Astrocyte of the spinal cord (primary cell): ENCODE measurements around the gene ANKRD28.

Experiments used
- DNase-seq: peaks from one replicate; pipeline ENCODE4 v3.0.0; 2011; ENCODE audit warnings: low read depth, low spot score
- H3K4me3 ChIP-seq: 2 replicates; pipeline ENCODE4 v1.5.1; 2011; ENCODE audit warnings: low read depth, mild to moderate bottlenecking, low read length, moderate library complexity
- CTCF ChIP-seq: IDR thresholded peaks from 2 replicates; pipeline ENCODE4 v1.5.1; 2012; ENCODE audit warnings: low read depth, mild to moderate bottlenecking, low read length, inconsistent platforms
- in situ Hi-C: cut with HindIII; loops from 2 replicates; pipeline ENCODE4 v1.10.0; 2017; ENCODE audit warnings: low sequenced_read_pairs

ANKRD28 gene

DNA sequence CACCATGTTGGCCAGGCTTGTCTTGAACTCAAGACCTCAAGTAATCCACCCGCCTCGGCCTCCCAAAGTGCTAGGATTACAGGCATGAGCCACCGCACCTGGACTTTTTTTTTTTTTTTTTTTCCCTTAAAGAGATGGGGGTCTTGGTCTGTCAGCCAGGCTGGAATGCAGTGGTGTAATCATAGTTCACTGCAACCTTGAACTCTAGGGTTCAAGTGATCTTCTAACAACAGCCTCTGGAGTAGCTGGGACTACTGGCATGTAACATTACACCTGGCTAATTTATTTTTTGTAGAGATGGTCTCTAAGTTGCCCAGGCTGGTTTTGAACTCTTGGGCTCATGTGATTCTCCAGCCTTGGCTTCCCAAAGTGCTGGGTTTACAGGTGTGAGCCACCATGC, 81.6 kb downstream of the ANKRD28 start:
- no peak overlapping the region for H3K4me3 ChIP-seq
- TF ChIP-seq CTCF = no peak
- in situ Hi-C loops = no loop called here
- DNase-seq = no peak

- H3K4me3 ChIP-seq = no peak overlapping the region
- in situ Hi-C loops = no loop called here
- DNase-seq = no peak
- no peak for TF ChIP-seq CTCF
Measured at GRCh38 chr3:15714448-15714847, 83.3 kb downstream of the ANKRD28 start.

- TF ChIP-seq CTCF = no peak
- in situ Hi-C loops = no loop called here
- no peak for DNase-seq
- no peak overlapping the region for H3K4me3 ChIP-seq
Measured at GRCh38 chr3:15713364-15713763, 84.4 kb downstream of the ANKRD28 start.

DNA sequence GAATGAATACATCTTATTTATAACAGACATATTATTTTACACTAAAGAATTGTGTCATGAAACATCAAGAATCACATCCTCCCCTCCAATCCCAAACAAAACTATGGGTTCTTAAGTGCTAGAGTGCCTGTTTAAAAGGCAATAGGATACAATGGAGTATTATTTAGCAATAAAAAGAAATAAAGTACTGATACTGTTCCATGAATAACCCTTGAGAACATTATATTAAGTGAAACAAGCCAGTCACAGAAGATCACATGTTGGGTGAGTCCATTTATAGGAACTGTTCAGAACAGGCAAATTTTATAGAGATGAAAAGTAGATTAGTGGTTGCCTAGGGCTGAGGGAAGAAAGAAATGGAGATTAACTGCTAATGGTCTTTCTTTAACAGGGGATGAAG, 86.5 kb downstream of the ANKRD28 start:
- TF ChIP-seq CTCF = no peak
- in situ Hi-C loops = no loop called here
- H3K4me3 ChIP-seq = no peak overlapping the region
- DNase-seq = no peak

DNA sequence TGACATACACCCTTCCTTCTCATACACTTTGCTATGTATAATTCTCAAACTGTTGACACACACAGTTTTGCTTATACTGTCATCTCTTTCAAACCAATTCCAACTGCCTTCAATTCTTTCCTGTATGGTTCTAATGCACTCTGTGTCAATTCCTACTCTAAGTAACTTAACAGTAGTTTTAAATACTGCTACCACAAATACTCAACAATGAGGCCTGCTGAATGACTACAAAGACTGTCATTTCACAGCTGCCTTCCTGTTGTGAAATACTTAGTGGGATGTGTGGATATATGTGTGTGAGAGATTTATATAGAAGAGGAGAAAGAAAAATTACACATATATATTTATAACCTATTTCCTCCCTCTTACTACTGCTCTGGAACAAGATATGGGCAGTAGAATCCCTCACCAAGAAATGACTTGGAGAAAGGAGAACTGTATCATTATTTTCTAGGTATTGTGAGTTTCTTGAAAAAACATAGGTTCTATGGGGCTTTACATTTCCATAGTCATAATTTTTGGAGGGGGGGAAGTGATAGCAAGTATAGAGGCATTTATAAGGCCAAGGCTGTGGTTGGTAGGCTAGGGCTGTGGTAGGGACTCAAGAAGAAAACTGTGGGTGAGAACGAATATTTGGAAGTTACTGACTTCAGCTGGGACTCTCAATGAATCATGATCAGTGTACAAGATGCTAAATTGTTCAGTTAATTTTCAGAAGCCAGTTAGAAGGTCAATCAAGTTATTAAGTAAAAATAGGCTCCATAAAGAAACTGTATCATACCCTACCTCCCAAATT, 88.7 kb downstream of the ANKRD28 start:
- in situ Hi-C loops = no loop called here
- no peak overlapping the region for H3K4me3 ChIP-seq
- peak; percentile 17 for DNase-seq
- TF ChIP-seq CTCF = no peak

DNA sequence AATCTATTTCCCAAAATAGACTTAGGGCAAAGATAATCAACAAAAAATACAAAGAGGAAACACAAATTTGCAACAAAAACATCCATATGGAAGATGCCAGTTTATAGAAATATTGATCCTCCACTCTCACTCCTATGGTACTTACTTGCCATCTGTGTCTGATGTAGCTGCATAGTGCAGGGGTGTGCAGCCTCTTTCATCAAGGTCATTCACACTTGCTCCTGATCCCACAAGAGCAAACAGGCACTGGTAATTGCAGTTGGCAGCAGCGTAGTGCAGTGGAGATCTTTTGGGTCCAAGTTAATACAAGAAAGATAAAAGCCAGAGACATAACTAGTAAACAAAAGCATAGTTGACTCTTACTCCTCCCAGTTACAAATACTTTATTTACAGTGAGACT, 90.0 kb downstream of the ANKRD28 start:
- TF ChIP-seq CTCF = no peak
- in situ Hi-C loops = no loop called here
- no peak overlapping the region for H3K4me3 ChIP-seq
- DNase-seq = no peak
